Panc1 (cell line): ENCODE results near the gene MEF2A. TPM values are rescaled to one million over a fixed set of nuclear protein-coding genes. Genes with fewer than 3 reads are reported as not detected.

ENCODE experiments used
- ATAC-seq: fragments of 200-7000 bp; cut with Tn5 transposase; 2 replicates; pipeline ENCODE4 v1.9.1; 2020; ENCODE audit warnings: mild to moderate bottlenecking, moderate library complexity
- BruUV-seq: library from RNA; stranded (reverse); fragments of 400-500 nt; replicated peaks from 2 replicates; lab custom pipeline; 2021; lab: Mats Ljungman, UMichigan
- CTCF ChIA-PET: fragments of 300-600 bp; sonication (Branson Sonifier 250); formaldehyde crosslinking; loops from one replicate; lab custom pipeline; 2022; ENCODE audit warnings: antibody characterized with exemption; lab: Charles Lee
- POLR2A ChIA-PET: fragments of 300-600 bp; sonication (Branson Sonifier 250); formaldehyde crosslinking; loops from one replicate; lab custom pipeline; 2022; ENCODE audit warnings: antibody characterized with exemption; lab: Charles Lee
- DNase-seq: peaks from one replicate; pipeline ENCODE4 v3.0.0-alpha.2; 2010; ENCODE audit warnings: low read depth, low spot score
- H3K27ac ChIP-seq: 2 replicates; pipeline ENCODE4 v1.5.1; 2011; ENCODE audit warnings: mild to moderate bottlenecking, low read length, inconsistent platforms
- H3K27me3 ChIP-seq: fragments of 200-500 bp; sonication (Bioruptor generic); 2 replicates; pipeline ENCODE4 v1.6.0; 2014; ENCODE audit warnings: low read length, inconsistent platforms; ENCODE audit not compliant: control insufficient read depth, insufficient read depth
- H3K36me3 ChIP-seq: fragments of 200-500 bp; sonication (Bioruptor generic); 2 replicates; pipeline ENCODE4 v1.5.1; 2014; ENCODE audit warnings: inconsistent platforms, mild to moderate bottlenecking, low read length, moderate library complexity; ENCODE audit not compliant: control insufficient read depth, insufficient read depth
- H3K4me1 ChIP-seq: 2 replicates; pipeline ENCODE4 v1.5.1; 2011; ENCODE audit warnings: inconsistent platforms, mild to moderate bottlenecking, low read length, moderate library complexity; ENCODE audit not compliant: control insufficient read depth, insufficient read depth
- H3K4me3 ChIP-seq, 2 experiments: 2 replicates each; pipeline ENCODE4 v1.5.1; 2011 to 2012; ENCODE audit warnings: low read depth in 2 of 2, low read length in 2 of 2, mild to moderate bottlenecking in 2 of 2, inconsistent platforms in 1 of 2, moderate library complexity in 1 of 2
- H3K9me3 ChIP-seq: fragments of 200-500 bp; sonication (Bioruptor generic); 2 replicates; pipeline ENCODE4 v1.5.1; 2014; ENCODE audit warnings: low read depth, mild to moderate bottlenecking, inconsistent platforms, low read length, moderate library complexity; ENCODE audit not compliant: control insufficient read depth, insufficient read depth
- POLR2AphosphoS5 ChIP-seq: IDR thresholded peaks from 2 replicates; pipeline ENCODE4 v1.6.1; 2012; ENCODE audit warnings: mild to moderate bottlenecking, low read depth, low read length, moderate library complexity
- SIN3A ChIP-seq: IDR thresholded peaks from 2 replicates; pipeline ENCODE4 v1.6.1; 2012; ENCODE audit warnings: low read depth, mild to moderate bottlenecking, low read length, moderate library complexity, borderline replicate concordance; ENCODE audit not compliant: insufficient read depth
- TCF7L2 ChIP-seq: IDR thresholded peaks from 2 replicates; pipeline ENCODE4 v1.6.1; 2011; ENCODE audit warnings: mild to moderate bottlenecking, low read depth, low read length, inconsistent platforms
- in situ Hi-C: cut with HindIII; loops from 2 replicates; pipeline ENCODE4 v1.10.0; 2016; ENCODE audit warnings: low sequenced_read_pairs, low pct_unique_long_range_greater_than_20kb
- intact Hi-C: fragments of 100-400 bp; cut with micrococcal nuclease; formaldehyde crosslinking; loops from one replicate; pipeline ENCODE4 v1.10.0; 2022; ENCODE audit not compliant: unreplicated experiment
- total RNA-seq: library from RNA; stranded (reverse); gene quantifications from one replicate; pipeline ENCODE4 v1.2.1, GENCODE V29; 2021; ENCODE audit not compliant: unreplicated experiment
- TF ChIP-seq, protein P1 (sequence below): fragments of 450-650 bp; IDR thresholded peaks from 2 replicates; pipeline ENCODE4 v1.5.1; 2017; ENCODE audit warnings: mild to moderate bottlenecking
- TF ChIP-seq, protein P2 (sequence below), 2 experiments: IDR thresholded peaks; 2 replicates each; pipeline ENCODE4 v1.6.1; 2011 to 2012; ENCODE audit warnings: low read depth in 2 of 2, control low read depth in 1 of 2, low read length in 1 of 2, mild to moderate bottlenecking in 1 of 2, moderate library complexity in 1 of 2; ENCODE audit not compliant: insufficient read depth in 1 of 2

Gene MEF2A
- total RNA-seq, 1 experiment from 2014 or later = 31.1 TPM

DNA sequence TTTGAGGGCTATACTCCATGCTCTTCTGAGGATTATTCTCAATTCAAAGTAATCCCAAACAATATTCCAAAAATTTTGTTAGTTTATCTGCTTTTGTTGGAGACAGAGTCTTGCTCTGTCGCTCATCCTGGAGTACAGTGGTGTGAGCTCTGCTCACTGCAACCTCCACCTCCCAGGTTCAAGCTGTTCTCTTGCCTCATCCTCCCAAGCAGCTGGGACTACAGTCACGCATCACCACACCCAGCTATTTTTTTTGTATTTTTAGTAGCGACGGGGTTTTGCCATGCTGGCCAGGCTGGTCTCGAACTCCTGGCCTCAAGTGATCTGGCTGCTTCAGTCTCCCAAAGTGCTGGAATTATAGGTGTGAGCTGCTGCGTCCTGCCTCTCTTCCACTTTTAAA, 39.1 kb downstream of the MEF2A start:
- intact Hi-C loops = no loop called here
- Histone ChIP-seq H3K27me3 (no peaks in the 10 kb centered on the region), H3K36me3 (no peaks in the 10 kb centered on the region), H3K9me3 (peaks cover 6% of the 10 kb centered on the region; the same call in 1 of the 2 replicates), H3K27ac (no peak overlapping the region), H3K4me1 (no peaks in the 10 kb centered on the region), H3K4me3 (no peak overlapping the region)
- ChIA-PET CTCF (interaction anchor here (0.6 kb wide), 1 partner anchor 243 kb away, joined by 6 read pairs; no protein-coding TSS in a partner anchor), POLR2A (no interaction called here)
- in situ Hi-C loops = no loop called here
- BruUV-seq = no TSS peak
- no peak for DNase-seq
- TF ChIP-seq, protein P1, sequence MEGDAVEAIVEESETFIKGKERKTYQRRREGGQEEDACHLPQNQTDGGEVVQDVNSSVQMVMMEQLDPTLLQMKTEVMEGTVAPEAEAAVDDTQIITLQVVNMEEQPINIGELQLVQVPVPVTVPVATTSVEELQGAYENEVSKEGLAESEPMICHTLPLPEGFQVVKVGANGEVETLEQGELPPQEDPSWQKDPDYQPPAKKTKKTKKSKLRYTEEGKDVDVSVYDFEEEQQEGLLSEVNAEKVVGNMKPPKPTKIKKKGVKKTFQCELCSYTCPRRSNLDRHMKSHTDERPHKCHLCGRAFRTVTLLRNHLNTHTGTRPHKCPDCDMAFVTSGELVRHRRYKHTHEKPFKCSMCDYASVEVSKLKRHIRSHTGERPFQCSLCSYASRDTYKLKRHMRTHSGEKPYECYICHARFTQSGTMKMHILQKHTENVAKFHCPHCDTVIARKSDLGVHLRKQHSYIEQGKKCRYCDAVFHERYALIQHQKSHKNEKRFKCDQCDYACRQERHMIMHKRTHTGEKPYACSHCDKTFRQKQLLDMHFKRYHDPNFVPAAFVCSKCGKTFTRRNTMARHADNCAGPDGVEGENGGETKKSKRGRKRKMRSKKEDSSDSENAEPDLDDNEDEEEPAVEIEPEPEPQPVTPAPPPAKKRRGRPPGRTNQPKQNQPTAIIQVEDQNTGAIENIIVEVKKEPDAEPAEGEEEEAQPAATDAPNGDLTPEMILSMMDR = no peak
- TF ChIP-seq SIN3A (no peak), TCF7L2 (no peak), POLR2AphosphoS5 (no peak)
- TF ChIP-seq, protein P2, sequence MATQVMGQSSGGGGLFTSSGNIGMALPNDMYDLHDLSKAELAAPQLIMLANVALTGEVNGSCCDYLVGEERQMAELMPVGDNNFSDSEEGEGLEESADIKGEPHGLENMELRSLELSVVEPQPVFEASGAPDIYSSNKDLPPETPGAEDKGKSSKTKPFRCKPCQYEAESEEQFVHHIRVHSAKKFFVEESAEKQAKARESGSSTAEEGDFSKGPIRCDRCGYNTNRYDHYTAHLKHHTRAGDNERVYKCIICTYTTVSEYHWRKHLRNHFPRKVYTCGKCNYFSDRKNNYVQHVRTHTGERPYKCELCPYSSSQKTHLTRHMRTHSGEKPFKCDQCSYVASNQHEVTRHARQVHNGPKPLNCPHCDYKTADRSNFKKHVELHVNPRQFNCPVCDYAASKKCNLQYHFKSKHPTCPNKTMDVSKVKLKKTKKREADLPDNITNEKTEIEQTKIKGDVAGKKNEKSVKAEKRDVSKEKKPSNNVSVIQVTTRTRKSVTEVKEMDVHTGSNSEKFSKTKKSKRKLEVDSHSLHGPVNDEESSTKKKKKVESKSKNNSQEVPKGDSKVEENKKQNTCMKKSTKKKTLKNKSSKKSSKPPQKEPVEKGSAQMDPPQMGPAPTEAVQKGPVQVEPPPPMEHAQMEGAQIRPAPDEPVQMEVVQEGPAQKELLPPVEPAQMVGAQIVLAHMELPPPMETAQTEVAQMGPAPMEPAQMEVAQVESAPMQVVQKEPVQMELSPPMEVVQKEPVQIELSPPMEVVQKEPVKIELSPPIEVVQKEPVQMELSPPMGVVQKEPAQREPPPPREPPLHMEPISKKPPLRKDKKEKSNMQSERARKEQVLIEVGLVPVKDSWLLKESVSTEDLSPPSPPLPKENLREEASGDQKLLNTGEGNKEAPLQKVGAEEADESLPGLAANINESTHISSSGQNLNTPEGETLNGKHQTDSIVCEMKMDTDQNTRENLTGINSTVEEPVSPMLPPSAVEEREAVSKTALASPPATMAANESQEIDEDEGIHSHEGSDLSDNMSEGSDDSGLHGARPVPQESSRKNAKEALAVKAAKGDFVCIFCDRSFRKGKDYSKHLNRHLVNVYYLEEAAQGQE (IDR thresholded peaks at IDR 0.05; ENCODE audit: insufficient read depth in 1 of 2, low read depth in 2 of 2, low read length in 1 of 2) = no peak
- ATAC-seq = no peak

- Histone ChIP-seq H3K9me3 (no peaks in the 10 kb centered on the region), H3K4me1 (no peaks in the 10 kb centered on the region), H3K27ac (no peak overlapping the region), H3K36me3 (no peaks in the 10 kb centered on the region), H3K27me3 (no peaks in the 10 kb centered on the region), H3K4me3 (no peak overlapping the region)
- POLR2A ChIA-PET = interaction anchor here (0.7 kb wide), 1 partner anchor 42 kb away, joined by 7 read pairs; no protein-coding TSS in a partner anchor
- no TSS peak for BruUV-seq
- no peak for ATAC-seq
- TF ChIP-seq, protein P1 = no peak
- no peak for TF ChIP-seq SIN3A
- TF ChIP-seq, protein P2 (IDR thresholded peaks at IDR 0.05; ENCODE audit: insufficient read depth in 1 of 2, low read depth in 2 of 2, low read length in 1 of 2) = no peak
- TF ChIP-seq TCF7L2 = no peak
- no peak for TF ChIP-seq POLR2AphosphoS5
- CTCF ChIA-PET = interaction anchor here (0.6 kb wide), 1 partner anchor 243 kb away, joined by 6 read pairs; no protein-coding TSS in a partner anchor
- intact Hi-C loops (no loop called here), in situ Hi-C loops (no loop called here)
- DNase-seq = no peak
Measured at GRCh38 chr15:99605490-99605931, 39.7 kb downstream of the MEF2A start.
